Stimulated activated CD4-positive, alpha-beta T cell treated with anti-CD3 and anti-CD28 coated beads, TNF-alpha, amount 100 ng/mL, for 48 hours (primary cell): Measurements from ENCODE around the gene ITGB1BP2.
"Not testable (repeated sequence)": the region's sequence is repeated elsewhere in the genome, so short reads cannot be mapped to it uniquely, and the experiment has no call there.

Experiments
- DNase-seq, 3 donors: peaks; one replicate each; pipeline ENCODE4 v3.0.0-alpha.2; 2020; ENCODE audit warnings: low read depth in 3 of 3

ITGB1BP2 gene

DNA sequence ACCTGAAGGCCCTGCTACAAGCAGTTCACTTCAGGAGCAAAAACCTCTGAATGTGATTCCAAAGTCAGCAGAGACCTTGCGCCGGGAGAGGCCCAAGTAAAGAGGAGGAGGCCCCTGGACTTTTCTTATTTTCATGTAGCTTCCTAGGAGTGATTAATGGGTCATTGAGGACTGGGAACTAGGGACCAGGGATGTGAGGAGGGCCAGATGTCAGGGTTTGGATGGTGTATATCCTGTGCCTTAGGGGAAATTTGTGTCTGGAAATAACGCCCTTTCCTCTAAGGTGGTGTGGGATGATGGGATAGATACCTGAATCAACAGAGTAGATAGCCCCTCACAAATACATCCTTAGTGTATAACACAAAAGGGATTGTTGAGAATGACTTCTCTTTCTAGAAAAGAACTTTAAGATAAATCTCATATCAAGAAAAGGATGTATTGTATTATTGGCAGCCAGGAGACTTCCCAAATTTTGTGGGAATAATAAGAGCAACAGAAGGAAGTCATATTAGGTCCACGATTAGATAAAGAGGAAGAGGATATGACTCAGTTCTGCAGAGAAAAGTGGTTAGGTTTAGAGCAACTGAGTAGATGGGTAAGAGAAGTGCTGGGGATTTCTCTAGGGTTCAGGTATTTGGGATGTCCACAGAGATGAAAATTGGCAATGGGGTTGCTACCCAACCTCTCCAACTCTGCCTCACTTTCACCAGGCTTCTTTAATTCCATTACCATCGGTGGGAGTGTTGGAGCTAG is 1.1 kb downstream of the ITGB1BP2 start:
- no peak for DNase-seq

- no peak for DNase-seq
These were observed 3.0 kb downstream of the ITGB1BP2 start for GRCh38 chrX:71304561-71304960.

DNA sequence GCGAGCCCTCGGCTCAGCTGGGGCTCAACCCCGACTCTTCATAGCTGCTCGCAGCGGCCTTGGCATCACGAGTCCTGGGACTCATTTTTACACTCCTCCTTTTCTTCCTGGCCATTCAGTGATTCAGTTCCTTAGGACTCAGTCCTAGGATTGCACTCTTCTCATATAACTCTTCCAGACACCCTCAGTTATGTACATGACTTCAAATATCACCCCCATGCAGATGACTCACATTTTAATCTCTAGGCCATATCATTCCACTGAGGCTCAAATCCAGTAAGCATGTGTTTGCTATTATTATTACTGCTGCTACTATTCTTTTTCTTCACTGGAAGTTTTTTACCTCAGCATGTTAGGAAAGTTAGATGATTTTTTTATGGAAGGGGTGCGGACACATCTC is 14.4 kb downstream of the ITGB1BP2 start:
- DNase-seq, result no peak

GRCh38 chrX:71316959-71317358 is 15.4 kb downstream of the ITGB1BP2 start:
- not testable (repeated sequence) for DNase-seq

- DNase-seq, result no peak
These were observed 18.6 kb downstream of the ITGB1BP2 start for GRCh38 chrX:71320126-71320525.

DNA sequence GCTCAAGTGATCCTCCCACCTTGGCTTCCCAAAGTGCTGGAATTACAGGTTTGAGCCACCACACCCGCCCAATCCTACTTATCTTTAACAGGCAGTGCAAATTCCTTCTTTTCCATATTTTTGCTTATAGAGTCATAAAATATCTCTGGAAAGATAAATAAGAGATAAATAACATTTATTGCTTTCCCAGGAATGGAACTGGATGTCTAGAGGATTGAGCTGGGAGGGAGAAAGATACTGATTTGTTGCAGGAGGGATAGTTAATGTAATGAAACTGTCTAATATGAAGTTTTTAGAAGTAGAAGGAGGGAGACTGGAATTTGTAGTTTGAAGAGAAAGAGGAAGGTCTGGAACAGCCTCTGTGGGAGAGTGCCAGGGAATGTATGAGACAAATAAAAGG is 20.2 kb downstream of the ITGB1BP2 start:
- DNase-seq, result no peak

DNA sequence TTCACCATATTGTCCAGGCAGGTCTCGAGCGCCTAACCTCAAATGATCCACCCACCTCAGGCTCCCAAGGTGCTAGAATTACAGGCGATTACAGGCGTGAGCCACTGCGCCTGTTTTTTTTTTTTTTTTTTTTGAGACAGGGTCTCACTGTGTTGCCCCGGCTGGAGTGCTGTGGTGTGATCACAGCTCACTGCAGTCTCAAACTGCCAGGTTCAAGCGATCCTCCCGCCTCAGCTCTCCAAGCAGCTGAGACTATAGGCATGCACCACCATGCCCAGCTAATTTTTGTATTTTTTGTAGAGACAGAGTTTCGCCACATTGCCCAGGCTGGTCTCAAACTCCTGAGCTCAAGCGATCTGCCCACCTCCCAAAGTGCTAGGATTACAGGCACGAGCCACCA is 22.9 kb downstream of the ITGB1BP2 start:
- not testable (repeated sequence) for DNase-seq

GRCh38 chrX:71326394-71326793 is 24.8 kb downstream of the ITGB1BP2 start:
- DNase-seq, result no peak

- DNase-seq, result not testable (repeated sequence)
These were observed 47.7 kb downstream of the ITGB1BP2 start for GRCh38 chrX:71349151-71349665.

DNA sequence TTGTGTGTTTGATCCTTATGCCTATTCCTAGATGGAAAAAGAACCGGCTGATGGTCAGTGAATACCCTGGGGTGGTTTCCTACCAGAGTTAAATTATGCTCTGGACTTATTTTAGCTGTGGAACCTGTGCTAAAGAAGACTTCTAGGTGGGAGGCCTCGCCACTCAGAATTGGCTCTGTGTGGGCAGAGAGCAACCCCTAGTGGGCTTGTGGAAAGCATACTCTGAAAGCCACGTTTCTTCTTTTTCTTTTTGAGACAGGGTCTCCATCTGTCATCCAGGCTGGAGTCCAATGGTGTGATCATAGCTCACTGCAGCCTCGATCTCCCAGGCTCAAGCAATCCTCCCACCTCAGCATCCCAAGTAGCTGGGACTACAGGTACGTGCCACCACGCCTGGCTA is 48.3 kb downstream of the ITGB1BP2 start:
- not testable (repeated sequence) for DNase-seq

- not testable (repeated sequence) for DNase-seq
These were observed 50.9 kb downstream of the ITGB1BP2 start for GRCh38 chrX:71352439-71352838.
